ENCODE results near the gene UBQLN4.

Gene UBQLN4

DNA sequence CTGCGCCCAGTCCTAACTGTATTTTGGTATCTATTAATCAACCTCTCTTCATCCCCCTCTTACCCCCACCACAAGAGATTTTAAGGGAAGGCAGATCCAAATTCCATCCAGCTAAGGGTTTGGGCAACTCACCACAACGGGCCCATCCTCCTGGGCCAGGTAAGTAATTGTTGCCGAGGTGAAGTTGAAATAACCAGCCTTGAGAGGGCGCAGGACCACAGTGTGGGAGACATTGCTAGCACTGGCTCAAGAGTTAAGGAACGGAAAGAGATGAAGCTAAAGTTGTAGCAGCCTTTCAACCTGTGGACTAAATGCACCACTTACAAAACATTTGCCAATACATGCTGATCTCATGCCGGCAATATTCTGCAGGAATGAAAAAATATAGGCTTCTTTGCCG, 38.8 kb downstream of the UBQLN4 start:
- no peak for DNase-seq (ENCODE audit: low read depth)
- no peak overlapping the region for H3K4me3 ChIP-seq (ENCODE audit: low read length)
- TF ChIP-seq, protein P1, sequence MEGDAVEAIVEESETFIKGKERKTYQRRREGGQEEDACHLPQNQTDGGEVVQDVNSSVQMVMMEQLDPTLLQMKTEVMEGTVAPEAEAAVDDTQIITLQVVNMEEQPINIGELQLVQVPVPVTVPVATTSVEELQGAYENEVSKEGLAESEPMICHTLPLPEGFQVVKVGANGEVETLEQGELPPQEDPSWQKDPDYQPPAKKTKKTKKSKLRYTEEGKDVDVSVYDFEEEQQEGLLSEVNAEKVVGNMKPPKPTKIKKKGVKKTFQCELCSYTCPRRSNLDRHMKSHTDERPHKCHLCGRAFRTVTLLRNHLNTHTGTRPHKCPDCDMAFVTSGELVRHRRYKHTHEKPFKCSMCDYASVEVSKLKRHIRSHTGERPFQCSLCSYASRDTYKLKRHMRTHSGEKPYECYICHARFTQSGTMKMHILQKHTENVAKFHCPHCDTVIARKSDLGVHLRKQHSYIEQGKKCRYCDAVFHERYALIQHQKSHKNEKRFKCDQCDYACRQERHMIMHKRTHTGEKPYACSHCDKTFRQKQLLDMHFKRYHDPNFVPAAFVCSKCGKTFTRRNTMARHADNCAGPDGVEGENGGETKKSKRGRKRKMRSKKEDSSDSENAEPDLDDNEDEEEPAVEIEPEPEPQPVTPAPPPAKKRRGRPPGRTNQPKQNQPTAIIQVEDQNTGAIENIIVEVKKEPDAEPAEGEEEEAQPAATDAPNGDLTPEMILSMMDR (conservative IDR thresholded peaks at IDR 0.05; ENCODE audit: low read depth, low read length): no peak

DNA sequence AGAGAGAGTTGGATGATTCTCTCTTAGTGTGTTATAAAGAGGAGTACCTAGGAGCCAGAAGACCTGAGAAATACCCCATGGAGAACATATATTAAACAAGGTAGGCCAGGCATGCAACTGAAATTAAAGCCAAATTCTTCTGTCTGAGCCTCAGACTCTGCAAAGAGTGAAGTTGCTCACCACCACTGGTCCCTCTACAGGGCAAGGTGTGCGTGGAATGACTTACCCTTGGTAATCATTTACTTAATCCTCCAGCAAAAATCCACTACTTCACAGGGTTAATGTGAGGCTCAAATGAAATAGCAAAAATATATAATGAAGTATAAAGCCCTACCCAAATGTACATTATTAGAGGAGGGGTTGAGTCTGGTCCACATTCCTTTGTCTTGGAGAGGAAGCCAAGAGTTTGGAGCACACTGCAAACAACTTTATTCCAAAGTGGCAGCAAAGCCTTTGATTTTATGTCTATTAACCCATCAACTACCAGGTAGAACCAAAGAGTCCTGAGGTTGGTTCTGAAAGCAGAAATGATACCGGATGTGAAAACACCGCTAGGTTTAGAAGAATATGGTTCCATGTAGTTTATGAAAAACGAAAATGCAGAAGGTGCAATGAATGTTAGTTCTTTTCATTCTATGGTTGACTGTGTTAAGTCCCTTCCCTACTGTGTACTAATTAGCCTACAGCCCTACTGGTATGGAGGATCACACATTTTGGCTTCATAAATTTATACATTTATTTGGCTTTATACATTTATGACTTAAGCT, 41.4 kb downstream of the UBQLN4 start:
- TF ChIP-seq, protein P1 (conservative IDR thresholded peaks at IDR 0.05; ENCODE audit: low read depth, low read length): no peak
- DNase-seq (ENCODE audit: low read depth): no peak
- no peak overlapping the region for H3K4me3 ChIP-seq (ENCODE audit: low read length)

DNA sequence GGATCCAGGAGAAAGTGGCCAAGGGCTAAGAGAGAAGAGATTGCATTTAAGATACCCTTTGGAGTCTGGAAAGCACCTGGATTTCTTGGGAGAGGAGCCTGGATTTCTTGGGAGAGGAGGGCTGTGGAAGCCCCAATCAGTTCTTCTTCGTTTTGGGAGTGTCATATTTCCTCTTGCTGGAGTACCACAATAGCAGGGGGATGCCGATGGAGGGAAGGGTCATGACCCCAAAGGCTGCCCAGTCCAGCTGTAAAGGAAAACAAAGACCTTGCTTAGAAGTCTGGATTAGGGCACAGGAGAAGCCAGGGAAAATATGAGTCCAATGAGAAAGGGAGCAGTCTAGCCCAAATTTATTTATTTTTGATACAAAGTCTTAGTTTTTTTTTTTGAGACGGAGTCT, 44.2 kb downstream of the UBQLN4 start:
- H3K4me3 ChIP-seq (ENCODE audit: low read length): no peak overlapping the region
- no peak for DNase-seq (ENCODE audit: low read depth)
- TF ChIP-seq, protein P1 (conservative IDR thresholded peaks at IDR 0.05; ENCODE audit: low read depth, low read length): no peak

DNA sequence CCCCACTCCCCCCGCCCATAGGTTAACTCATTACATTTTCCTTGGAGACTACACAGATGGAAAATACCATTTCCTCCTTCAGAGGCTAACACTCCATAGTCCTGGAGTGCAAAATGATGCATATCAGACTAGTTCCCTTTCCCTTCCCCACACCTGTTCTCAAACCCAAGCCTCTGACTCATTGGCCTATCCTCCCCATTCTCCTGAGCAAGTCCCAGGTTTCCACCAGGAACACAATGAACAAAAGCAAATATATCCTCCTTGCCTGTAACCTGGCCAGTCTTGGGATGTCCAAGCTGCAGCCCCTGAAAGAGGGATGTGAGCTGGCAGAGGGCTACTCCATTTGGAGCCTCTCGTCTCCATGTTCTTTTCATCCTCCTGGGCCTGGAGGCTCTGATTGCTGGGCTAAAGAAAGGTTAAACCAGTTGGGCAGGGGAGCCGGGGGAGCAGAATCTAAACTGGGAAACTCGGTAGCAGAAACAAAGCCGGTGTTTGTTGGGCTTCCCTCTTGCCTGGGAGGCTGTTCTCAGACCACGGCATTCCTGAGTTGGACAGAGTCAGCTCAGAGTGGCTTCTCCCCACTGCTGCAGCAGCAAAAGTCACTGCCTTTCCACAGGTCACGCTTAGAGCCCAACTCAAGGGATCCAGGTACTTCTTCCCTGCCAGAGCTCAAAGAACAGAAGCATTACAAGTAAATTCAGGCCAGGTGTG, 46.8 kb downstream of the UBQLN4 start:
- no peak for DNase-seq (ENCODE audit: low read depth)
- H3K4me3 ChIP-seq (ENCODE audit: low read length): no peak overlapping the region

DNA sequence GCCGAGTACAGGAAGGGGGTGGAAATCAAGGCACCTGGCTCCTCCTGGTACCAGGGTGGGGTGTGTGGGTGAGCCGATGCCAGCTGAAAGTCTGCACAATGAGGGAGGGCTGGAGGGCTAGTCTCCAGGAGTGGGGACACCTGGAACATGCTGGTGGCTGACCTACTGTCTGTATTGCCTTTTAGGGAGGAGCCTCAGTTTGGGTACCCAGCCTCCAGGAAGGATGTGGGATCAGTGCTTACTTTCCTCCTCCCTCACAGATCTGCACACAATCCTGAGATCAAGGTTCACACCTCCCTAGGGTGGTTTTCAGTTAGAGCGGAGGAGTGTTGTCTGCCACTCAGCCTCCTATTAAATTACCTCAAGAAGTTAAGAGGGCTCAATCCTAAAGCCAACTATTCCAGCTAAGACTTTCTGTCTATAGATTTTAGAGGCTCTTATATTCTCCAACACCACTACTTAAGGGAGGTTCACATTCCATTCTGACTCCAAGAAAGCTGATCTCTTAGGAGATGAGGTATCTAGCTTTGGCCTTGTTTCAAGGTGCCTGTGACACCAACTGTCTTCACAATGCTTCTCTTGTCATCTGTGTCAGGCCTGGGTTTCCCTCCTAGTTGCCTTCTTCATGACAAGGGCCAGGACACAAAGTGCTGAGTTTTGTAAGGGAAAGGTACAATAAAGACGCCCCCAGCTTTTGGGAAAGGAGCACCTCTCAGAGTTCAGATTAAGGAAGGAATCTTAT, 48.6 kb downstream of the UBQLN4 start:
- TF ChIP-seq, protein P1 (conservative IDR thresholded peaks at IDR 0.05; ENCODE audit: low read depth, low read length): no peak
- H3K4me3 ChIP-seq (ENCODE audit: low read length): no peak overlapping the region

More for the DNA sequence above, 46.8 kb downstream of the UBQLN4 start:
- TF ChIP-seq, protein P1 (conservative IDR thresholded peaks at IDR 0.05; ENCODE audit: low read depth, low read length): no peak

DNA sequence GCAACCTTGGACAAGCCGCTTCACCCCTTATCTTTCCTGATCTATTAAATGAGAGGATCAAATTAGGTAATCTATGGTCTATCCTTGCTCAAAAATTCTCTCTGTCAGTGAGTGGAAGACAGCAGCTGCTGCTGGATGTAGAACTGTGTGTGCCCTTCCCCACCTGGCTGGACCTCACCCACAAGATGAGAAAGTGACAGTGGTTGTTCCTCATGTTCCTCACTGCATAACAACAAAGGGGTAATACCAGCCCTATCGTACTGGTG, 49.7 kb downstream of the UBQLN4 start:
- no peak overlapping the region for H3K4me3 ChIP-seq (ENCODE audit: low read length)
- TF ChIP-seq, protein P1 (conservative IDR thresholded peaks at IDR 0.05; ENCODE audit: low read depth, low read length): no peak
- DNase-seq (ENCODE audit: low read depth): no peak

More for the DNA sequence above, 48.6 kb downstream of the UBQLN4 start:
- no peak for DNase-seq (ENCODE audit: low read depth)
